ENCODE measurements around the gene LTBP2.
"Not testable (repeated sequence)": the region's sequence is repeated elsewhere in the genome, so short reads cannot be mapped to it uniquely, and the experiment has no call there.

Gene LTBP2

DNA sequence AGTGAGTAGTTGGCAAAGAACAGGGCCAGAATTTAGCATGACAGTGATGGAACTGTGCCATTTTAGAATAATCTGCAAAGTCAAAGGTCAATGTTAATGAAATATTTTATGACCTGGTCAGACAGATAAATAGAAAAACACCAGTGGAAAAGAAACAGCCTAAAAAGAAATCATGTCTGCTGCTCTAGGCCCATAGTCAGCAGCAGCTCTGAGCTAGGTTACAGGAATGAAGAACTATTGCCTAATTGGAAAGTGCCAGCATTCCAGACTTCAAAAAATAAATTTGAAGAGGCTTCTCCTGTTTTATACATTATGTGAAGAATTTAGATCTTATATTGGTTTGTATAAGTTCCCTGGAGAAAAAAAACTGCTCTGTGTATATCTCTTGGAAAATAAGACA, 128.7 kb downstream of the LTBP2 start:
- no peak for DNase-seq (ENCODE audit: low read depth in 2 of 2)

- no peak for DNase-seq (ENCODE audit: low read depth in 2 of 2)
Measured at GRCh38 chr14:74482571-74482970, 129.5 kb downstream of the LTBP2 start.

GRCh38 chr14:74480046-74480445, 132.0 kb downstream of the LTBP2 start:
- DNase-seq (ENCODE audit: low read depth in 2 of 2) = no peak

DNA sequence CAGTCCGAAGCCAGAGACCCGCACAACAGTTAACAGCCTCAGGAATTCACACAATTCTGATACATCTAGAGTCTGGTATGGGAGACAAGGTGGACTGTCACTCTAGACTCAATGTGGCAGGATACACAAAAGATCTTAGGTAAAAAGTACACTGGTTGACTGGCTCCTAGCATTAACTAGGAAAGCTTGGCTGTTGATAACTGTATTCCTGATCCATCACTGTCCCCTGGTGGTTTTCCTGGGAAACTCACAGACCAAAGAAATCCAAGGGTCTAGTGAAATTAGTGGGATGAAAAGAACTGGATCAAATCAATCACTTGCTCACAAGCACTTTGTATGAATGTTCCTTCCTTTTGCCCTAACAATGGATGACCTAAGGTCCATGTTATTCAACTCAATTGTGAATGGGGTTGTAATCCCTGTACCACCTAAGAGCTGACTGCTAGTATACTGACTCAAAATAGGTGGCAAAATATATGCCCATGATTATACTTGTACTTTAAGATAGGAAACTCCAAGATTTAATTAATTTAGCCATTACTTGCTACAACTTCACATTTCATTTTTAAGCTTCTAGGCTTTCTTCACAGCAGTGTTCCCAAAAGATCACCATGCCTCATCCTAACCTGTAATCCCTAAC, 132.9 kb downstream of the LTBP2 start:
- no peak for DNase-seq (ENCODE audit: low read depth in 2 of 2)

DNA sequence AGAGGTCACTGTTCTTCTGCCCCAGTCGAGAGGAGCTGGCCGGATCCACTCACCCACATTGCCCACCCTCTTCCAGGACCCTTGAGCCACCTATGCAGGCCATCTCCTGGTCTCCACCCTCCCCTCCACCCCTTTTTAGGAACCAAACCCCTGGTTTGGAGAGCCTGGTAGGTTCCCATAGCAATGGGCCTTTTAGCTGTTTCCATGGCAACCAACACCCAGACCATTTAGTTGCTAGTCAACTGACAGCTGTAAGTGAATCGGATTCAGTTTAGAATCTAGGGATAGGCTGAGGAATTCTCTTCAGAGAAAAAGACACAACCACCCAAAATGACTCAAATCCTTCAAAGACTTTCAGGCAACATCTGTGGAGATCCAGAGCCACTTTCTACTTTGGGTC, 135.4 kb downstream of the LTBP2 start:
- no peak for DNase-seq (ENCODE audit: low read depth in 2 of 2)

GRCh38 chr14:74476107-74476506, 135.9 kb downstream of the LTBP2 start:
- no peak for DNase-seq (ENCODE audit: low read depth in 2 of 2)

DNA sequence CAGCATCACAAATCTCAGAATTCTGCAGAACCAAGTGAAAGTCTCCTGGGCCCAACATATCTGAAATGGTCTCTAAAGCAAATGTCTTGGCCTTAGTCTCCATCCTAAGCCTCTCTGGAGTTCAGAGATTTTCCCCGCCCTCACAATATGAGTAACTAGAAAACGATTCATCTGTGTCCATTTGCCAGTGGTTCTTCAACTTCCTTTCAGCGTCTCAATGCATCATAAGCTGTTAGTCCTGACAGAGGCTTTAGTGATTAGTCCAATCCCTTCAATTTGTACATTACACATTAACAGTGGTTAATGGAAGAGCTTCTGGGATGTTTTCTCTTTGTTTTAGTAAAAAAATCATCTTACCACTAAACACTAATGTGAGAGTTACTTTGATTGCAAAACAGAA, 136.4 kb downstream of the LTBP2 start:
- no peak for DNase-seq (ENCODE audit: low read depth in 2 of 2)

- DNase-seq (ENCODE audit: low read depth in 2 of 2) = no peak
Measured at GRCh38 chr14:74474376-74474775, 137.7 kb downstream of the LTBP2 start.

DNA sequence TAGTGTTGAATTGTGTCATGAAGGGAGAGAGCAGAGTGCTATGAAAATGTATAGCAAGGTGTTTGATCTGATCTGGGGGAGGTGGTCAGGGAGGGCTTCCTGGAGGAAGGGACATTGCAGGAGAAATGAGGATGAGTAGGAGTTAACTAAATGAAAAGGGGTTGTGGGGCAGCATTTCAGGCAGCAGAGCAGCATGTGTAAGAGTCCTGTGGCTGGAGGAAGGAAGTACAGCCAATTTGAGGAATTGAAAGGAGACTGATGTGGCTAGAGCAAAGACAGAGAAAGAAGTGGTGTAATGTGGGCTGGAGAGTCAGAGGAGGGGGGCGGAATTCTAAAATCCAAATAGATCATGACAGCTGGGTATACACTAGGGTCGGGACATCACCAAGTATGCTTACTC, 139.4 kb downstream of the LTBP2 start:
- no peak for DNase-seq (ENCODE audit: low read depth in 2 of 2)

DNA sequence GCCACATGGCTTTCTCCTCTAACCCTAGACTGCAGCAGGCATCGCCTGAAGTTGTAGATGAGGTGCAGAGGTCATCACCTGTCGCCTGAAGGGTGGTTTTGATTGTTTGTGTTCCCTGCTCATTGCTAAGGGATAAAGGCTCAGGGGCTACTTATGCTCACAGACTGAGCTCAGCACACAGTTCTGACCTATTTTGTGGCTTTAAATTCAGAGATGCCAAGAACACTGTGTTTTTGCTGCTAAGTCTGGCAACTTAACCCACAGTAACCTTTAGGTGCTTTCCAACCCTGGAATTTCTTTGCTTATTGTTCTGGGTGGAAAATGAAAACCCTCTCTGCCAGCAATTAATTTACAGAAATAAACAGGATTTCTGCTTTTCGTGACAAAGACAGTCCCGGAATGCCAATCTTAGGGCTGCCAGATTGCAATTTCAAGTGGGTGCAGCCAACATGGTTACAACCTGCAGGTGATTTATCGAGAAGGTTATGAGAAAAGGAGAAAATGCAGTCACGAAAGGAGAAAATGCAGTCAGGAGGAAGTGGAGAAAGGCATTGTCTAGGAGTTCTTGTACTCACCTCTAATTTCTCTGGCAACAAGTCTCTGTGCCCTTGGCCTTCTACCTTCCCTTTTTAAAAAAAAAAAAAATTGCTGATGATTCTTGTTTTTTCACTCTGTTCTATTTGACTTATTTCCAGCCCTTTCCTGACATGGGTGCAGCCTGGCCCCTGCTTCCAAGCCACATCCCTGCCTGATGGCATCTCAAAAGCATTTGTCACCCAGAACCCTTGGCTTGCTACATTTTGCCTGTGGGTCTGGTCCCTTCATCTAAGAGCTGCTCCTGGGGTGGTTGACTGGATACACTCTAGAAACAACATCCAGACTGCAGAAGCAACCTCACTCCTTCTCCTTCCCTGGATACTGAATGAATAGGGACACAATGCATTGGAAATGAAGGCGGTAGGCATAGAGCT, 142.2 kb downstream of the LTBP2 start:
- DNase-seq (ENCODE audit: low read depth in 2 of 2) = no peak

DNA sequence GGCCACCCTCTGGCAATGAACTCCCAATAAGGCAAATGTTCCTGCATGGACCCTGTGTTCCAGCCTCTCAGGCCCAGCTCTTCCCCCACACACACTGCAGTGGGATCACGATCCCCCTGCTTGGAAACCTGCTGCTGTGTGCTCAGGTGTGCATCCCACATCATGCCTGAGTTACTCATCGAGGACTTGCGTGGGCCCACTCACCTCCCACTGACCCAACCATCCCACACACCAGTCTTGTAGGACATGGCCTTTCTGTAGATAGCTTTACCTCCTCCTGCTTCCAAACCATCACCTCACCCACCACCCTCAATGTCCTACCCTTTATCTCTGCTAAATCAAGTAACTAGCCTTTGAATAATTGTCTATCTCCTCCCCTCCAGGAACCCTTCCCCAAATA, 143.5 kb downstream of the LTBP2 start:
- DNase-seq (ENCODE audit: low read depth in 2 of 2) = no peak

- DNase-seq (ENCODE audit: low read depth in 2 of 2) = no peak
Measured at GRCh38 chr14:74465335-74465734, 146.7 kb downstream of the LTBP2 start.

- DNase-seq (ENCODE audit: low read depth in 2 of 2) = no peak
Measured at GRCh38 chr14:74464785-74465184, 147.3 kb downstream of the LTBP2 start.

DNA sequence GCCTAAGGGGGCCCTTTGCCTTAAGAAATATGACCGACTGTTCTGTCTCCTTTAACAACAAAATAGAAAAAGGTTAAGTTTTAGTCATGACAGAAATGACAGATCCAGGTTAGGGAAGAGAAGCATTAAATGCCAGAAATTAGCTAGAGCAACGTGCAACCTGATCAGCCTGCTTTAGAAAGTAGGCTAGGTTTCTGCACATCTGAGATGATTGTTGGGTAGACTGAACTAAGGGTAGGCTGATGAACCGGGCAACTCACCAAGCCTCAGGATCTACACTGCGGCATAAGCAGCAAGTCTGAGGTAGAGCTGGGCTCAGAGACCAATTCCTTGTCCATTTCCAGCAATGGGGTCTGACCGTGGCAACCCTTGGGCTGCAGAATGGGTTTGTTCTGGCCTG, 148.3 kb downstream of the LTBP2 start:
- no peak for DNase-seq (ENCODE audit: low read depth in 2 of 2)

DNA sequence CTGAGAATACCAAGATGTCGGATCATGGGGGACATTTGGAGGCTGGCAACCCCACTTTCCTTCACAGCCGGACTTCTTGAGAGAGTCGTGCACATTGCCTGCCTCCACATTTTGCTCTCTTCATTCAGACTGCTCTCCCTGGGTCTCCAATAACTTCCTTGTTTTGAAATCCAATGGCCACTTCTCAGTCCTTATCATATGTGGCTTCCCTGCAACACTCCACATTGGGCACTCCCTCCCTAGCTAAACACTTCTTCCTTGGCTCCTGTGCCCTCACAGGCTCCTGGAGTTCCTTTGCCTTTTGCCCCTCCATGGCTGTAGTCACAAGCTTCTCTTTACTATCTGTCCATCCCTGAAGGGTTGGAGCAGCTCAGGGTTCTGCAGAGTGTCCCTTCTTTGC, 149.0 kb downstream of the LTBP2 start:
- DNase-seq (ENCODE audit: low read depth in 2 of 2) = no peak

DNA sequence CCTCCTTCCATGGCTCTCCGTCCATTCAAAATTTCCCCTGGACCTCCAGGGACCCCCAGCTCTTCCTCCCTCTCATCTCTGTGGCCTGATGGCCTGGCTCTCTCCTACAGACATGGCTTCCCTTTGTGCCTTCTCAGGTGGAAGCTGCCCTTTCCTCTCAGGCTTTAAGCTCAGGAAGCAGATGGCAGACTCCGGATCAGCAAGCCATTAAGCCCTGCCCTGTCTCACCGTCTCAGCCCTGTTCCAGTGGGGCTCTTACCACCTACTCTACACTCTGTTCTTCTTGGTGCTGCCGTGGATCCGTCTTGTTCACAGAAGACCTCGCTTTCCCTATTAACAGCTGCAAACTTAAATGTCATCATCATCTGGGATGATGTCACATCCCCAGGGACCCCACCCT, 152.1 kb downstream of the LTBP2 start:
- no peak for DNase-seq (ENCODE audit: low read depth in 2 of 2)

GRCh38 chr14:74459289-74459946, 152.6 kb downstream of the LTBP2 start:
- DNase-seq (ENCODE audit: low read depth in 2 of 2) = no peak

DNA sequence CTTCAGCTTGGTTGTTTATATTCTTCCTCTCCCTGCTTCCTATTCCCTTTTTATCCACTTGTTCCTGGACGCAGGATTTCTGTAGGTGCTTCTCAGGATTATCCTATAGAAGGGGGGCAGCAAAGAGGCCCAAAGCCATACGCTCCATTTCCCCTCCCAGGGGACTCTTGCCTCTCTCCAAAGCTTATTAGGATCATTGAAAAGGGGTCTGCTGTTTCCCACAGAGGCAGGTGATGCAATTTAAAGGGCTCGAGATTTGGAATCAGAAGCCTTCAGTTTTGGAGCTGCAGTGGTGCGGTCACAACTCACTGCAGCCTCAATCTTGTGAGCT, 154.5 kb downstream of the LTBP2 start:
- DNase-seq (ENCODE audit: low read depth in 2 of 2) = no peak

- no peak for DNase-seq (ENCODE audit: low read depth in 2 of 2)
Measured at GRCh38 chr14:74456684-74457564, 155.1 kb downstream of the LTBP2 start.

DNA sequence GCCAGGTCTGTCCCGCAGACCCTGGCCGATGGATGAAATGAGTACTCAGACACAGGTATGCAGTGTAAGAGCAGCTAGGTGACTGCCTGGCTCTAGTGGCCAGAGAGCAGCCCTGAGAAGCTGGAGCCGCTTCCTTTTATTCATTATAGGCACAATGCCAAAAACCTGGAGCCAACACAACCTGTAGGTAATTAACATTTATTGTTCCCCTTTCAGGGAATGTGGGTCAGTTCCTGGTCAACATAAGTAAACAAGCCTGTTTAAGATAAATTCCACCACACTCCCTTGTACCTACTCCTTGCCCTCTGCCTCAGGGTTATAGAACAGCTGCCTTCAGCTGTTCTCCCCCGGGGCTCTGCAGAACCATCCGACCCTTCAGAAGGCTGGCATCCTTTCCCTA, 157.6 kb downstream of the LTBP2 start:
- not testable (repeated sequence) for DNase-seq (ENCODE audit: low read depth in 2 of 2)
